ENCODE measurements around the gene POTEF. TPM values are rescaled to one million over a fixed set of nuclear protein-coding genes. Genes with fewer than 3 reads are reported as not detected.
"Not testable (repeated sequence)": the region's sequence is repeated elsewhere in the genome, so short reads cannot be mapped to it uniquely, and the experiment has no call there.

POTEF gene
- not detected in 2 replicates for total RNA-seq

- not testable (repeated sequence) for DNase-seq (ENCODE audit: low read depth); H3K36me3 ChIP-seq (ENCODE audit: control insufficient read depth, insufficient read depth, low read length); H3K27me3 ChIP-seq (ENCODE audit: control insufficient read depth, insufficient read depth, low read length); H3K4me3 ChIP-seq (ENCODE audit: low read depth, low read length)
Measured at GRCh38 chr2:130129120-130129829, at the start of gene POTEF. Gene POTEF (minus strand): TSS chr2:130129222. CDS start chr2:130120515, 8,707 bp downstream.

- not testable (repeated sequence) for H3K27me3 ChIP-seq (ENCODE audit: control insufficient read depth, insufficient read depth, low read length); DNase-seq (ENCODE audit: low read depth); H3K4me3 ChIP-seq (ENCODE audit: low read depth, low read length); H3K36me3 ChIP-seq (ENCODE audit: control insufficient read depth, insufficient read depth, low read length)
Measured at GRCh38 chr2:130174866-130175265, 45.8 kb upstream of the POTEF start.

GRCh38 chr2:130169896-130170295 is 40.9 kb upstream of the POTEF start:
- Histone ChIP-seq H3K4me3 (ENCODE audit: low read depth, low read length) (no peak overlapping the region), H3K36me3 (ENCODE audit: control insufficient read depth, insufficient read depth, low read length) (no peaks in the 10 kb centered on the region), H3K27me3 (ENCODE audit: control insufficient read depth, insufficient read depth, low read length) (no peaks in the 10 kb centered on the region)
- DNase-seq (ENCODE audit: low read depth) = no peak
- TF ChIP-seq CTCF (IDR thresholded peaks at IDR 0.05; ENCODE audit: insufficient read depth, low read length, poor library complexity, severe bottlenecking) = no peak

- H3K4me3 ChIP-seq (ENCODE audit: low read depth, low read length); DNase-seq (ENCODE audit: low read depth); H3K27me3 ChIP-seq (ENCODE audit: control insufficient read depth, insufficient read depth, low read length); H3K36me3 ChIP-seq (ENCODE audit: control insufficient read depth, insufficient read depth, low read length): not testable (repeated sequence)
Measured at GRCh38 chr2:130169163-130169562, 40.1 kb upstream of the POTEF start.

GRCh38 chr2:130166611-130167010 is 37.6 kb upstream of the POTEF start:
- not testable (repeated sequence) for DNase-seq (ENCODE audit: low read depth)

GRCh38 chr2:130165293-130166016 is 36.4 kb upstream of the POTEF start:
- no peak for TF ChIP-seq CTCF (IDR thresholded peaks at IDR 0.05; ENCODE audit: insufficient read depth, low read length, poor library complexity, severe bottlenecking)
- Histone ChIP-seq H3K4me3 (ENCODE audit: low read depth, low read length) (no peak overlapping the region), H3K27me3 (ENCODE audit: control insufficient read depth, insufficient read depth, low read length) (no peaks in the 10 kb centered on the region), H3K36me3 (ENCODE audit: control insufficient read depth, insufficient read depth, low read length) (no peaks in the 10 kb centered on the region)
- DNase-seq (ENCODE audit: low read depth) = no peak

More at GRCh38 chr2:130166611-130167010, 37.6 kb upstream of the POTEF start:
- H3K36me3 ChIP-seq (ENCODE audit: control insufficient read depth, insufficient read depth, low read length); H3K27me3 ChIP-seq (ENCODE audit: control insufficient read depth, insufficient read depth, low read length); H3K4me3 ChIP-seq (ENCODE audit: low read depth, low read length): not testable (repeated sequence)

GRCh38 chr2:130162968-130163367 is 33.9 kb upstream of the POTEF start:
- no peak for TF ChIP-seq CTCF (IDR thresholded peaks at IDR 0.05; ENCODE audit: insufficient read depth, low read length, poor library complexity, severe bottlenecking)
- DNase-seq (ENCODE audit: low read depth) = no peak

GRCh38 chr2:130162486-130162885 is 33.5 kb upstream of the POTEF start:
- not testable (repeated sequence) for H3K4me3 ChIP-seq (ENCODE audit: low read depth, low read length); H3K27me3 ChIP-seq (ENCODE audit: control insufficient read depth, insufficient read depth, low read length); DNase-seq (ENCODE audit: low read depth); H3K36me3 ChIP-seq (ENCODE audit: control insufficient read depth, insufficient read depth, low read length)

More at GRCh38 chr2:130162968-130163367, 33.9 kb upstream of the POTEF start:
- Histone ChIP-seq H3K4me3 (ENCODE audit: low read depth, low read length) (no peak overlapping the region), H3K27me3 (ENCODE audit: control insufficient read depth, insufficient read depth, low read length) (no peaks in the 10 kb centered on the region), H3K36me3 (ENCODE audit: control insufficient read depth, insufficient read depth, low read length) (no peaks in the 10 kb centered on the region)
